GM23338 (cell line): ENCODE data around the gene STXBP3. TPM values are rescaled to one million over a fixed set of nuclear protein-coding genes. Genes with fewer than 3 reads are reported as not detected.

Experiments used
- ATAC-seq: fragments of 200-7000 bp; cut with Tn5 transposase; 3 replicates; pipeline ENCODE4 v1.9.1; 2020
- DNase-seq: peaks from one replicate; pipeline ENCODE4 v3.0.0-alpha.2; 2015; ENCODE audit warnings: low spot score
- H2AFZ ChIP-seq: fragments of 200-600 bp; sonication (generic); 2 replicates; pipeline ENCODE4 v1.8.0; 2016; ENCODE audit warnings: antibody characterized with exemption, mild to moderate bottlenecking, moderate library complexity
- H3F3A ChIP-seq: fragments of 200-600 bp; sonication (generic); replicated peaks from 2 replicates; pipeline ENCODE4 v1.8.0; 2017; ENCODE audit warnings: antibody characterized with exemption, mixed run types, low read depth
- H3K27ac ChIP-seq: fragments of 200-600 bp; sonication (generic); 2 replicates; pipeline ENCODE4 v1.6.1; 2016; ENCODE audit warnings: low read depth
- H3K27me3 ChIP-seq: fragments of 200-600 bp; sonication (generic); 2 replicates; pipeline ENCODE4 v1.8.0; 2016; ENCODE audit warnings: mild to moderate bottlenecking, mixed run types, moderate library complexity; ENCODE audit not compliant: insufficient read depth
- H3K36me3 ChIP-seq: fragments of 200-600 bp; sonication (generic); 2 replicates; pipeline ENCODE4 v1.8.0; 2016; ENCODE audit warnings: mild to moderate bottlenecking; ENCODE audit not compliant: insufficient read depth
- H3K4me1 ChIP-seq: fragments of 200-600 bp; sonication (generic); 2 replicates; pipeline ENCODE4 v1.8.0; 2016; ENCODE audit warnings: mild to moderate bottlenecking, moderate library complexity; ENCODE audit not compliant: insufficient read depth
- H3K4me2 ChIP-seq: fragments of 200-600 bp; sonication (generic); 2 replicates; pipeline ENCODE4 v1.7.1; 2017; ENCODE audit warnings: mixed run types
- H3K4me3 ChIP-seq: fragments of 200-600 bp; sonication (generic); 2 replicates; pipeline ENCODE4 v1.6.1; 2016; ENCODE audit warnings: mixed run types
- H3K79me2 ChIP-seq: fragments of 200-600 bp; sonication (generic); replicated peaks from 2 replicates; pipeline ENCODE4 v1.8.0; 2017; ENCODE audit warnings: mild to moderate bottlenecking; ENCODE audit not compliant: insufficient read depth
- H3K9me2 ChIP-seq: fragments of 200-600 bp; sonication (generic); 2 replicates; pipeline ENCODE4 v1.8.0; 2017; ENCODE audit not compliant: insufficient read depth
- H4K20me1 ChIP-seq: fragments of 200-600 bp; sonication (generic); replicated peaks from 2 replicates; pipeline ENCODE4 v1.8.0; 2017; ENCODE audit warnings: mild to moderate bottlenecking; ENCODE audit not compliant: insufficient read depth
- H3K27ac Mint-ChIP-seq: 2 replicates; pipeline ENCODE4 v1.8.0; 2020; ENCODE audit warnings: inconsistent platforms, mild to moderate bottlenecking, moderate library complexity, mixed read lengths
- H3K27me3 Mint-ChIP-seq: 3 replicates; pipeline ENCODE4 v1.8.0; 2022; ENCODE audit warnings: low read depth, mild to moderate bottlenecking, moderate library complexity, mixed read lengths, inconsistent platforms; ENCODE audit not compliant: insufficient read depth, poor library complexity
- H3K36me3 Mint-ChIP-seq: 3 replicates; pipeline ENCODE4 v1.8.0; 2021; ENCODE audit warnings: low read depth, mild to moderate bottlenecking, inconsistent platforms, moderate library complexity, mixed read lengths
- H3K4me1 Mint-ChIP-seq: 3 replicates; pipeline ENCODE4 v1.8.0; 2020; ENCODE audit warnings: mild to moderate bottlenecking, inconsistent platforms, mixed read lengths
- H3K4me3 Mint-ChIP-seq: 3 replicates; pipeline ENCODE4 v1.8.0; 2021; ENCODE audit warnings: moderate library complexity, mild to moderate bottlenecking, inconsistent platforms, mixed read lengths
- H3K9me3 Mint-ChIP-seq: 3 replicates; pipeline ENCODE4 v1.8.0; 2020; ENCODE audit warnings: moderate library complexity, mild to moderate bottlenecking, inconsistent platforms, mixed read lengths
- CREB1 ChIP-seq: fragments of 250-450 bp; sonication (Bioruptor Pico); IDR thresholded peaks from 2 replicates; pipeline ENCODE4 v1.5.0; 2020; ENCODE audit warnings: low read depth, mild to moderate bottlenecking, moderate library complexity
- CTCF ChIP-seq, 2 experiments: fragments of 200-600 bp in 1 of 2; sonication (generic) in 1 of 2; conservative IDR thresholded peaks; 2 replicates each; pipeline versions ENCODE4 v1.5.1 to v1.6.1; 2016 to 2017; ENCODE audit warnings: antibody characterized with exemption in 2 of 2, low read depth in 2 of 2, mild to moderate bottlenecking in 2 of 2, moderate library complexity in 1 of 2
- ETS1 ChIP-seq: IDR thresholded peaks from 2 replicates; pipeline ENCODE4 v1.6.1; 2016; ENCODE audit warnings: antibody characterized with exemption
- EZH2 ChIP-seq: fragments of 200-600 bp; sonication (generic); IDR thresholded peaks from one replicate; pipeline ENCODE4 v1.8.0; 2017; ENCODE audit warnings: antibody characterized with exemption, mild to moderate bottlenecking, low read depth; ENCODE audit not compliant: unreplicated experiment
- EZH2phosphoT487 ChIP-seq: fragments of 200-600 bp; sonication (generic); IDR thresholded peaks from one replicate; pipeline ENCODE4 v1.8.1; 2018; ENCODE audit warnings: antibody characterized with exemption; ENCODE audit not compliant: unreplicated experiment
- JUNB ChIP-seq: IDR thresholded peaks from one replicate; pipeline ENCODE4 v1.6.1; 2016; ENCODE audit warnings: antibody characterized with exemption; ENCODE audit not compliant: unreplicated experiment
- NANOG ChIP-seq: IDR thresholded peaks from 2 replicates; pipeline ENCODE4 v1.6.1; 2016; ENCODE audit warnings: antibody characterized with exemption, borderline replicate concordance
- POLR2AphosphoS5 ChIP-seq: IDR thresholded peaks from 2 replicates; pipeline ENCODE4 v1.6.1; 2016; ENCODE audit warnings: antibody characterized with exemption, low read depth
- STAT1 ChIP-seq: IDR thresholded peaks from one replicate; pipeline ENCODE4 v1.6.1; 2016; ENCODE audit warnings: antibody characterized with exemption; ENCODE audit not compliant: unreplicated experiment
- ZNF114 ChIP-seq: fragments of 250-450 bp; sonication (Bioruptor Pico); IDR thresholded peaks from 2 replicates; pipeline ENCODE4 v1.5.0; 2020; ENCODE audit warnings: mild to moderate bottlenecking, moderate library complexity
- ZNF331 ChIP-seq: fragments of 250-450 bp; sonication (Bioruptor Pico); IDR thresholded peaks from 2 replicates; pipeline ENCODE4 v1.5.0; 2020; ENCODE audit warnings: low read depth, mild to moderate bottlenecking, moderate library complexity
- polyA plus RNA-seq: library from polyadenylated mRNA; unstranded; fragments of >200 nt; fragmentation: Nextera tagmentation; extraction: Ambion mirVana; gene quantifications from 2 replicates; pipeline ENCODE4 v1.2.1, GENCODE V29; 2016
- total RNA-seq: library from RNA; depleted of rRNA; stranded (reverse); fragments of >200 nt; shearing (Covaris generic); gene quantifications from 2 replicates; pipeline ENCODE4 v1.2.3, GENCODE V29; 2014
- TF ChIP-seq, protein P1 (sequence below): IDR thresholded peaks from one replicate; pipeline ENCODE4 v1.6.1; 2018; ENCODE audit warnings: antibody characterized with exemption; ENCODE audit not compliant: unreplicated experiment
- TF ChIP-seq, protein P2 (sequence below): fragments of 250-450 bp; sonication (Bioruptor Pico); IDR thresholded peaks from 2 replicates; pipeline ENCODE4 v1.5.0; 2020; ENCODE audit warnings: mild to moderate bottlenecking, moderate library complexity

Gene STXBP3
- total and polyA plus RNA-seq, 2 experiments from 2014 or later = 28.5 to 37.4 TPM

- no peak for TF ChIP-seq STAT1
- TF ChIP-seq EZH2 = no peak
- TF ChIP-seq, protein P1, sequence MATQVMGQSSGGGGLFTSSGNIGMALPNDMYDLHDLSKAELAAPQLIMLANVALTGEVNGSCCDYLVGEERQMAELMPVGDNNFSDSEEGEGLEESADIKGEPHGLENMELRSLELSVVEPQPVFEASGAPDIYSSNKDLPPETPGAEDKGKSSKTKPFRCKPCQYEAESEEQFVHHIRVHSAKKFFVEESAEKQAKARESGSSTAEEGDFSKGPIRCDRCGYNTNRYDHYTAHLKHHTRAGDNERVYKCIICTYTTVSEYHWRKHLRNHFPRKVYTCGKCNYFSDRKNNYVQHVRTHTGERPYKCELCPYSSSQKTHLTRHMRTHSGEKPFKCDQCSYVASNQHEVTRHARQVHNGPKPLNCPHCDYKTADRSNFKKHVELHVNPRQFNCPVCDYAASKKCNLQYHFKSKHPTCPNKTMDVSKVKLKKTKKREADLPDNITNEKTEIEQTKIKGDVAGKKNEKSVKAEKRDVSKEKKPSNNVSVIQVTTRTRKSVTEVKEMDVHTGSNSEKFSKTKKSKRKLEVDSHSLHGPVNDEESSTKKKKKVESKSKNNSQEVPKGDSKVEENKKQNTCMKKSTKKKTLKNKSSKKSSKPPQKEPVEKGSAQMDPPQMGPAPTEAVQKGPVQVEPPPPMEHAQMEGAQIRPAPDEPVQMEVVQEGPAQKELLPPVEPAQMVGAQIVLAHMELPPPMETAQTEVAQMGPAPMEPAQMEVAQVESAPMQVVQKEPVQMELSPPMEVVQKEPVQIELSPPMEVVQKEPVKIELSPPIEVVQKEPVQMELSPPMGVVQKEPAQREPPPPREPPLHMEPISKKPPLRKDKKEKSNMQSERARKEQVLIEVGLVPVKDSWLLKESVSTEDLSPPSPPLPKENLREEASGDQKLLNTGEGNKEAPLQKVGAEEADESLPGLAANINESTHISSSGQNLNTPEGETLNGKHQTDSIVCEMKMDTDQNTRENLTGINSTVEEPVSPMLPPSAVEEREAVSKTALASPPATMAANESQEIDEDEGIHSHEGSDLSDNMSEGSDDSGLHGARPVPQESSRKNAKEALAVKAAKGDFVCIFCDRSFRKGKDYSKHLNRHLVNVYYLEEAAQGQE = no peak
- TF ChIP-seq POLR2AphosphoS5 = no peak
- no peak for TF ChIP-seq ZNF114 (CRISPR knock-in tag)
Observed at GRCh38 chr1:108792420-108792819, 45.9 kb downstream of the STXBP3 start (continued).

GRCh38 chr1:108799001-108799400 lies 52.5 kb downstream of the STXBP3 start:
- DNase-seq (no peak), ATAC-seq (no peak)
- Mint-ChIP-seq H3K27me3 (no peaks in the 10 kb centered on the region), H3K27ac (no peak overlapping the region), H3K4me1 (no peaks in the 10 kb centered on the region), H3K4me3 (no peak overlapping the region), H3K9me3 (no peaks in the 10 kb centered on the region), H3K36me3 (peaks cover 18% of the 10 kb centered on the region)
- Histone ChIP-seq H3K4me2 (no peak overlapping the region), H3K4me3 (no peak overlapping the region), H2AFZ (no peak overlapping the region), H3K4me1 (no peaks in the 10 kb centered on the region), H3K27me3 (no peaks in the 10 kb centered on the region), H4K20me1 (no peaks in the 10 kb centered on the region), H3K36me3 (peaks cover 4% of the 10 kb centered on the region; the same call in 1 of the 2 replicates), H3K27ac (no peak overlapping the region), H3K9me2 (no peaks in the 10 kb centered on the region), H3K79me2 (no peaks in the 10 kb centered on the region), H3F3A (no peaks in the 10 kb centered on the region)
- no peak for TF ChIP-seq POLR2AphosphoS5
- TF ChIP-seq STAT1 = no peak
- TF ChIP-seq CREB1 (CRISPR knock-in tag) = no peak
- no peak for TF ChIP-seq EZH2phosphoT487
- TF ChIP-seq ETS1 = no peak
- no peak for TF ChIP-seq ZNF114 (CRISPR knock-in tag)
- TF ChIP-seq ZNF331 (CRISPR knock-in tag) = no peak
- no peak for TF ChIP-seq CTCF (conservative IDR thresholded peaks at IDR 0.05; ENCODE audit: low read depth in 2 of 2)
- TF ChIP-seq EZH2 = no peak
- no peak for TF ChIP-seq JUNB
- TF ChIP-seq, protein P2, sequence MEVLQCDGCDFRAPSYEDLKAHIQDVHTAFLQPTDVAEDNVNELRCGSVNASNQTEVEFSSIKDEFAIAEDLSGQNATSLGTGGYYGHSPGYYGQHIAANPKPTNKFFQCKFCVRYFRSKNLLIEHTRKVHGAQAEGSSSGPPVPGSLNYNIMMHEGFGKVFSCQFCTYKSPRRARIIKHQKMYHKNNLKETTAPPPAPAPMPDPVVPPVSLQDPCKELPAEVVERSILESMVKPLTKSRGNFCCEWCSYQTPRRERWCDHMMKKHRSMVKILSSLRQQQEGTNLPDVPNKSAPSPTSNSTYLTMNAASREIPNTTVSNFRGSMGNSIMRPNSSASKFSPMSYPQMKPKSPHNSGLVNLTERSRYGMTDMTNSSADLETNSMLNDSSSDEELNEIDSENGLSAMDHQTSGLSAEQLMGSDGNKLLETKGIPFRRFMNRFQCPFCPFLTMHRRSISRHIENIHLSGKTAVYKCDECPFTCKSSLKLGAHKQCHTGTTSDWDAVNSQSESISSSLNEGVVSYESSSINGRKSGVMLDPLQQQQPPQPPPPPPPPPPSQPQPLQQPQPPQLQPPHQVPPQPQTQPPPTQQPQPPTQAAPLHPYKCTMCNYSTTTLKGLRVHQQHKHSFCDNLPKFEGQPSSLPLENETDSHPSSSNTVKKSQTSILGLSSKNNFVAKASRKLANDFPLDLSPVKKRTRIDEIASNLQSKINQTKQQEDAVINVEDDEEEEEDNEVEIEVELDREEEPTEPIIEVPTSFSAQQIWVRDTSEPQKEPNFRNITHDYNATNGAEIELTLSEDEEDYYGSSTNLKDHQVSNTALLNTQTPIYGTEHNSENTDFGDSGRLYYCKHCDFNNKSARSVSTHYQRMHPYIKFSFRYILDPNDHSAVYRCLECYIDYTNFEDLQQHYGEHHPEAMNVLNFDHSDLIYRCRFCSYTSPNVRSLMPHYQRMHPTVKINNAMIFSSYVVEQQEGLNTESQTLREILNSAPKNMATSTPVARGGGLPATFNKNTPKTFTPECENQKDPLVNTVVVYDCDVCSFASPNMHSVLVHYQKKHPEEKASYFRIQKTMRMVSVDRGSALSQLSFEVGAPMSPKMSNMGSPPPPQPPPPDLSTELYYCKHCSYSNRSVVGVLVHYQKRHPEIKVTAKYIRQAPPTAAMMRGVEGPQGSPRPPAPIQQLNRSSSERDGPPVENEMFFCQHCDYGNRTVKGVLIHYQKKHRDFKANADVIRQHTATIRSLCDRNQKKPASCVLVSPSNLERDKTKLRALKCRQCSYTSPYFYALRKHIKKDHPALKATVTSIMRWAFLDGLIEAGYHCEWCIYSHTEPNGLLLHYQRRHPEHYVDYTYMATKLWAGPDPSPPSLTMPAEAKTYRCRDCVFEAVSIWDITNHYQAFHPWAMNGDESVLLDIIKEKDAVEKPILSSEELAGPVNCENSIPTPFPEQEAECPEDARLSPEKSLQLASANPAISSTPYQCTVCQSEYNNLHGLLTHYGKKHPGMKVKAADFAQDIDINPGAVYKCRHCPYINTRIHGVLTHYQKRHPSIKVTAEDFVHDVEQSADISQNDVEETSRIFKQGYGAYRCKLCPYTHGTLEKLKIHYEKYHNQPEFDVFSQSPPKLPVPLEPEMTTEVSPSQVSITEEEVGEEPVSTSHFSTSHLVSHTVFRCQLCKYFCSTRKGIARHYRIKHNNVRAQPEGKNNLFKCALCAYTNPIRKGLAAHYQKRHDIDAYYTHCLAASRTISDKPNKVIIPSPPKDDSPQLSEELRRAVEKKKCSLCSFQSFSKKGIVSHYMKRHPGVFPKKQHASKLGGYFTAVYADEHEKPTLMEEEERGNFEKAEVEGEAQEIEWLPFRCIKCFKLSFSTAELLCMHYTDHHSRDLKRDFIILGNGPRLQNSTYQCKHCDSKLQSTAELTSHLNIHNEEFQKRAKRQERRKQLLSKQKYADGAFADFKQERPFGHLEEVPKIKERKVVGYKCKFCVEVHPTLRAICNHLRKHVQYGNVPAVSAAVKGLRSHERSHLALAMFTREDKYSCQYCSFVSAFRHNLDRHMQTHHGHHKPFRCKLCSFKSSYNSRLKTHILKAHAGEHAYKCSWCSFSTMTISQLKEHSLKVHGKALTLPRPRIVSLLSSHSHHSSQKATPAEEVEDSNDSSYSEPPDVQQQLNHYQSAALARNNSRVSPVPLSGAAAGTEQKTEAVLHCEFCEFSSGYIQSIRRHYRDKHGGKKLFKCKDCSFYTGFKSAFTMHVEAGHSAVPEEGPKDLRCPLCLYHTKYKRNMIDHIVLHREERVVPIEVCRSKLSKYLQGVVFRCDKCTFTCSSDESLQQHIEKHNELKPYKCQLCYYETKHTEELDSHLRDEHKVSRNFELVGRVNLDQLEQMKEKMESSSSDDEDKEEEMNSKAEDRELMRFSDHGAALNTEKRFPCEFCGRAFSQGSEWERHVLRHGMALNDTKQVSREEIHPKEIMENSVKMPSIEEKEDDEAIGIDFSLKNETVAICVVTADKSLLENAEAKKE (CRISPR knock-in tag) = no peak
- TF ChIP-seq NANOG = no peak
